Upper lobe of right lung (tissue), 1 donor: ENCODE measurements around the gene HIP1. TPM values are rescaled to one million over a fixed set of nuclear protein-coding genes. Genes with fewer than 3 reads are reported as not detected.
"Not testable (repeated sequence)": the region's sequence is repeated elsewhere in the genome, so short reads cannot be mapped to it uniquely, and the experiment has no call there.

Experiments used
- ATAC-seq: fragments of 200-7000 bp; cut with Tn5 transposase; one replicate; pipeline ENCODE4 v1.9.1; 2020; ENCODE audit warnings: mild to moderate bottlenecking, moderate library complexity
- DNase-seq: peaks from one replicate; pipeline ENCODE4 v3.0.0-alpha.2; 2020
- H3K27ac ChIP-seq: fragments of 200-600 bp; one replicate; pipeline ENCODE4 v1.8.0; 2022
- H3K27me3 ChIP-seq: fragments of 200-600 bp; one replicate; pipeline ENCODE4 v1.8.0; 2022; ENCODE audit warnings: mild to moderate bottlenecking
- H3K36me3 ChIP-seq: fragments of 200-600 bp; one replicate; pipeline ENCODE4 v1.8.0; 2022
- H3K4me1 ChIP-seq: fragments of 200-600 bp; one replicate; pipeline ENCODE4 v1.8.0; 2022
- H3K4me3 ChIP-seq: fragments of 200-600 bp; one replicate; pipeline ENCODE4 v1.8.0; 2022; ENCODE audit warnings: mild to moderate bottlenecking
- H3K9me3 ChIP-seq: fragments of 200-600 bp; one replicate; pipeline ENCODE4 v1.8.0; 2022
- CTCF ChIP-seq: fragments of 200-600 bp; IDR thresholded peaks from one replicate; pipeline ENCODE4 v1.8.0; 2022; ENCODE audit warnings: antibody characterized with exemption
- intact Hi-C: fragments of 100-400 bp; cut with DNase I; formaldehyde crosslinking; loops from one replicate; pipeline ENCODE4 v1.11.0; 2022
- total RNA-seq: library from RNA; stranded (reverse); fragmentation: NEBNext Ultra II Directional; extraction: Animal tissue kit (Norgen Biotek cat#: 25700); gene quantifications from one replicate; pipeline ENCODE4 v1.2.1, GENCODE V29; 2021
- donor health status: DM: no; HTN: yes; CAD: no; lungs with severe emphysema.

HIP1 gene
- total RNA-seq, 1 donor from 2014 or later: 86.2 TPM

- no peaks in the 10 kb centered on the region for H3K27me3 ChIP-seq
- ATAC-seq (no peak), DNase-seq (no peak)
- intact Hi-C loops: no loop called here
- H3K9me3 ChIP-seq: no peaks in the 10 kb centered on the region
- no peak for TF ChIP-seq CTCF
- peaks cover 9% of the 10 kb centered on the region for H3K4me1 ChIP-seq
- H3K27ac ChIP-seq: no peak overlapping the region
- no peaks in the 10 kb centered on the region for H3K36me3 ChIP-seq
- no peak overlapping the region for H3K4me3 ChIP-seq
Measured at GRCh38 chr7:75604408-75604807, 134.3 kb downstream of the HIP1 start.

GRCh38 chr7:75602831-75603230, 135.9 kb downstream of the HIP1 start:
- H3K36me3 ChIP-seq, H3K4me3 ChIP-seq, intact Hi-C loops, H3K27me3 ChIP-seq, H3K27ac ChIP-seq, ATAC-seq, DNase-seq, H3K9me3 ChIP-seq: not testable (repeated sequence)
- H3K4me1 ChIP-seq: peaks cover 14% of the 10 kb centered on the region

GRCh38 chr7:75601539-75601938, 137.2 kb downstream of the HIP1 start:
- Histone ChIP-seq H3K9me3 (no peaks in the 10 kb centered on the region), H3K4me3 (no peak overlapping the region), H3K27ac (no peak overlapping the region), H3K4me1 (peaks cover 14% of the 10 kb centered on the region), H3K27me3 (no peaks in the 10 kb centered on the region), H3K36me3 (peaks cover 22% of the 10 kb centered on the region)
- ATAC-seq (no peak), DNase-seq (no peak)
- no peak for TF ChIP-seq CTCF
- intact Hi-C loops: no loop called here

- intact Hi-C loops: not testable (repeated sequence)
Measured at GRCh38 chr7:75600748-75601147, 138.0 kb downstream of the HIP1 start.

GRCh38 chr7:75599244-75599781, 139.4 kb downstream of the HIP1 start:
- peak overlapping the region; percentile 47 for H3K27ac ChIP-seq
- H3K36me3 ChIP-seq: peaks cover 27% of the 10 kb centered on the region
- no peak for TF ChIP-seq CTCF
- ATAC-seq (peak; percentile 44), DNase-seq (no peak)
- no peak overlapping the region for H3K4me3 ChIP-seq
- no peaks in the 10 kb centered on the region for H3K9me3 ChIP-seq
- intact Hi-C loops: no loop called here
- no peaks in the 10 kb centered on the region for H3K27me3 ChIP-seq
- H3K4me1 ChIP-seq: peaks cover 8% of the 10 kb centered on the region

More at GRCh38 chr7:75600748-75601147, 138.0 kb downstream of the HIP1 start:
- not testable (repeated sequence) for H3K4me3 ChIP-seq, H3K27ac ChIP-seq, ATAC-seq, H3K27me3 ChIP-seq, DNase-seq, H3K9me3 ChIP-seq
- Histone ChIP-seq H3K36me3 (peaks cover 22% of the 10 kb centered on the region), H3K4me1 (peaks cover 14% of the 10 kb centered on the region)

GRCh38 chr7:75596727-75597614, 141.8 kb downstream of the HIP1 start:
- Histone ChIP-seq H3K36me3 (peaks cover 37% of the 10 kb centered on the region), H3K9me3 (no peaks in the 10 kb centered on the region), H3K4me1 (peaks cover 7% of the 10 kb centered on the region), H3K4me3 (no peak overlapping the region), H3K27ac (no peak overlapping the region), H3K27me3 (no peaks in the 10 kb centered on the region)
- intact Hi-C loops: no loop called here
- no peak for TF ChIP-seq CTCF
- ATAC-seq (no peak), DNase-seq (no peak)
